H1 (cell line): ENCODE measurements around the gene NUDT9. TPM values are rescaled to one million over a fixed set of nuclear protein-coding genes. Genes with fewer than 3 reads are reported as not detected.

Experiments
- CTCF ChIA-PET: fragments of 300-600 bp; sonication (Branson Sonifier 250); formaldehyde crosslinking; loops from one replicate; lab custom pipeline; 2021; ENCODE audit not compliant: partially characterized antibody; lab: Charles Lee
- POLR2A ChIA-PET: fragments of 300-600 bp; sonication (Branson Sonifier 250); formaldehyde crosslinking; loops from one replicate; lab custom pipeline; 2021; ENCODE audit warnings: inconsistent platforms; ENCODE audit not compliant: partially characterized antibody; lab: Charles Lee
- DNase-seq, 2 experiments: peaks; one replicate each; pipeline versions ENCODE4 v3.0.0 to v3.0.0-alpha.2; 2010 to 2022; ENCODE audit warnings: low spot score in 2 of 2, low read depth in 1 of 2, mixed read lengths in 1 of 2
- FAIRE-seq: peaks from 2 replicates; lab custom pipeline; 2011; peaks lifted over from hg19 to GRCh38; lab: Jason Lieb, UNC
- H2AFZ ChIP-seq: 2 replicates; pipeline ENCODE4 v1.8.1; 2012; ENCODE audit warnings: low read length, inconsistent platforms
- H2AK5ac ChIP-seq: 2 replicates; pipeline ENCODE4 v1.6.1; 2013; ENCODE audit warnings: low read depth, low read length
- H2BK120ac ChIP-seq: replicated peaks from 2 replicates; pipeline ENCODE3; 2013; ENCODE audit warnings: low read depth, low read length, inconsistent platforms
- H2BK12ac ChIP-seq: 2 replicates; pipeline ENCODE4 v1.6.1; 2013; ENCODE audit warnings: low read depth, low read length
- H2BK15ac ChIP-seq: 2 replicates; pipeline ENCODE4 v1.6.1; 2013; ENCODE audit warnings: low read length
- H2BK20ac ChIP-seq: 2 replicates; pipeline ENCODE4 v1.6.1; 2013; ENCODE audit warnings: low read length
- H2BK5ac ChIP-seq: 2 replicates; pipeline ENCODE4 v1.6.1; 2013; ENCODE audit warnings: low read depth, low read length
- H3K14ac ChIP-seq: 2 replicates; pipeline ENCODE4 v1.6.1; 2013; ENCODE audit warnings: inconsistent platforms; ENCODE audit not compliant: insufficient read length
- H3K18ac ChIP-seq: 2 replicates; pipeline ENCODE4 v1.6.1; 2013; ENCODE audit warnings: low read length; ENCODE audit errors: extremely low read depth
- H3K23ac ChIP-seq: 2 replicates; pipeline ENCODE4 v1.6.1; 2013; ENCODE audit warnings: inconsistent platforms; ENCODE audit not compliant: insufficient read length
- H3K23me2 ChIP-seq: 2 replicates; pipeline ENCODE4 v1.6.1; 2013; ENCODE audit warnings: low read depth, low read length
- H3K27ac ChIP-seq: 2 replicates; pipeline ENCODE4 v1.6.1; 2011; ENCODE audit warnings: low read depth, low read length, inconsistent platforms
- H3K27me3 ChIP-seq, 4 experiments: replicated peaks in 1 of 4; 1 replicate in 1 of 4; 2 replicates in 3 of 4; pipeline versions ENCODE4 v1.6.1 to v1.8.1; 2011 to 2013; ENCODE audit warnings: low read length in 3 of 4, mild to moderate bottlenecking in 3 of 4, inconsistent platforms in 2 of 4, mixed read lengths in 2 of 4, moderate library complexity in 1 of 4; ENCODE audit not compliant: control insufficient read depth in 3 of 4, insufficient read depth in 3 of 4; ENCODE audit errors: extremely low read depth in 1 of 4
- H3K36me3 ChIP-seq, 4 experiments: 2 replicates each; pipeline versions ENCODE4 v1.6.1 to v1.8.1; 2011 to 2013; ENCODE audit warnings: mild to moderate bottlenecking in 4 of 4, low read length in 3 of 4, moderate library complexity in 2 of 4, control low read depth in 1 of 4, inconsistent platforms in 1 of 4; ENCODE audit not compliant: insufficient read depth in 4 of 4, control insufficient read depth in 2 of 4
- H3K4ac ChIP-seq: replicated peaks from 2 replicates; pipeline ENCODE3; 2013; ENCODE audit warnings: low read length, low read depth, mixed read lengths, inconsistent platforms; ENCODE audit not compliant: insufficient read length
- H3K4me1 ChIP-seq, 4 experiments: replicated peaks in 1 of 4; 1 replicate in 1 of 4; 2 replicates in 3 of 4; pipeline versions ENCODE4 v1.6.1 to v1.8.1; 2011 to 2013; ENCODE audit warnings: low read length in 3 of 4, inconsistent platforms in 2 of 4, mixed read lengths in 1 of 4; ENCODE audit not compliant: insufficient read depth in 4 of 4, control insufficient read depth in 3 of 4
- H3K4me2 ChIP-seq, 2 experiments: 2 replicates each; pipeline versions ENCODE4 v1.6.1 to v1.8.1; 2011 to 2013; ENCODE audit warnings: low read depth in 2 of 2, low read length in 2 of 2, control low read depth in 1 of 2, inconsistent platforms in 1 of 2, mild to moderate bottlenecking in 1 of 2; ENCODE audit not compliant: insufficient read depth in 1 of 2
- H3K4me3 ChIP-seq, 4 experiments: fragments of 200-600, 300-600 bp in 1 of 4; sonication (generic), shearing (Covaris generic), sonication (Bioruptor Twin) in 1 of 4; 2 replicates each; pipeline versions ENCODE4 v1.5.1 to v1.8.1; 2011 to 2016; ENCODE audit warnings: low read length in 4 of 4, low read depth in 3 of 4, control low read depth in 2 of 4, inconsistent platforms in 2 of 4, mild to moderate bottlenecking in 2 of 4, mixed read lengths in 1 of 4, moderate library complexity in 1 of 4; ENCODE audit not compliant: insufficient read depth in 2 of 4; ENCODE audit errors: extremely low read depth in 1 of 4
- H3K56ac ChIP-seq: replicated peaks from 2 replicates; pipeline ENCODE3; 2013; ENCODE audit warnings: low read depth, mild to moderate bottlenecking, mixed read lengths, low read length, inconsistent platforms; ENCODE audit not compliant: insufficient read length
- H3K79me1 ChIP-seq: 2 replicates; pipeline ENCODE4 v1.6.1; 2013; ENCODE audit warnings: low read depth, low read length, control low read depth
- H3K79me2 ChIP-seq, 2 experiments: 2 replicates each; pipeline versions ENCODE4 v1.6.1 to v1.8.1; 2012 to 2013; ENCODE audit warnings: low read length in 2 of 2, mild to moderate bottlenecking in 2 of 2, inconsistent platforms in 1 of 2; ENCODE audit not compliant: insufficient read depth in 2 of 2, control insufficient read depth in 1 of 2
- H3K9ac ChIP-seq, 4 experiments: replicated peaks in 1 of 4; 1 replicate in 1 of 4; 2 replicates in 3 of 4; pipeline versions ENCODE4 v1.6.1 to v1.8.1; 2011 to 2013; ENCODE audit warnings: low read depth in 3 of 4, low read length in 3 of 4, control low read depth in 2 of 4, mild to moderate bottlenecking in 2 of 4, moderate library complexity in 2 of 4, inconsistent platforms in 1 of 4; ENCODE audit errors: extremely low read depth in 1 of 4
- H3K9me3 ChIP-seq, 2 experiments: 2 replicates each; pipeline versions ENCODE4 v1.6.1 to v1.8.1; 2012 to 2013; ENCODE audit warnings: mild to moderate bottlenecking in 2 of 2, moderate library complexity in 2 of 2, control low read depth in 1 of 2, inconsistent platforms in 1 of 2, low read depth in 1 of 2, low read length in 1 of 2, mixed read lengths in 1 of 2; ENCODE audit not compliant: insufficient read depth in 2 of 2
- H4K20me1 ChIP-seq, 2 experiments: replicated peaks in 1 of 2; 2 replicates each; pipeline versions ENCODE3 to v1.8.1; 2011 to 2013; ENCODE audit warnings: inconsistent platforms in 2 of 2, low read length in 2 of 2, mild to moderate bottlenecking in 1 of 2; ENCODE audit not compliant: insufficient read depth in 2 of 2, control insufficient read depth in 1 of 2
- H4K5ac ChIP-seq: 2 replicates; pipeline ENCODE4 v1.6.1; 2013; ENCODE audit warnings: low read length, low read depth, mixed read lengths, inconsistent platforms; ENCODE audit not compliant: insufficient read length
- H4K8ac ChIP-seq: 2 replicates; pipeline ENCODE4 v1.8.0; 2013; ENCODE audit warnings: mild to moderate bottlenecking, moderate library complexity, low read length, inconsistent platforms; ENCODE audit not compliant: insufficient read depth; ENCODE audit errors: extremely low read depth
- H4K91ac ChIP-seq: replicated peaks from 2 replicates; pipeline ENCODE3; 2013; ENCODE audit warnings: low read length, mixed read lengths, inconsistent platforms; ENCODE audit not compliant: insufficient read length
- CREB1 ChIP-seq: IDR thresholded peaks from 2 replicates; pipeline ENCODE4 v1.6.1; 2012; ENCODE audit warnings: inconsistent platforms
- RAD21 ChIP-seq, 2 experiments: IDR thresholded peaks in 1 of 2; conservative IDR thresholded peaks in 1 of 2; 2 replicates each; pipeline ENCODE4 v1.6.1; 2011; ENCODE audit warnings: low read depth in 2 of 2, low read length in 2 of 2, improper control_type of control experiment in 1 of 2, inconsistent platforms in 1 of 2, mild to moderate bottlenecking in 1 of 2, moderate library complexity in 1 of 2
- WGBS, 2 experiments: shearing (Covaris generic) in 1 of 2; methylation state at CpG; one replicate each; pipeline versions ENCODE4 v1.1.6 to v1.1.7; 2013 to 2015; ENCODE audit warnings: low lambda C conversion rate in 2 of 2, mixed read lengths in 2 of 2, inconsistent platforms in 1 of 2, low coverage in 1 of 2, missing lambda C conversion rate in 1 of 2; ENCODE audit not compliant: insufficient replicate concordance in 2 of 2, insufficient coverage in 1 of 2, insufficient read length in 1 of 2; ENCODE audit errors: extremely low coverage in 1 of 2, missing lambda C conversion rate in 1 of 2; 5-methylcytosine and 5-hydroxymethylcytosine counted together
- polyA plus RNA-seq, 7 experiments: library from polyadenylated mRNA; depleted of rRNA in 3 of 7; stranded (reverse) in 5 of 7; unstranded in 2 of 7; fragments of >200 nt in 5 of 7; fragments of 200-250 nt in 2 of 7; gene quantifications; 1 replicate in 5 of 7; 2 replicates in 1 of 7; 4 replicates in 1 of 7; pipeline versions ENCODE4 v1.2.1 to v1.2.3, GENCODE V29; 2011 to 2013; ENCODE audit warnings: missing spikeins in 2 of 7, mixed read lengths in 2 of 7
- total RNA-seq: library from RNA; stranded (reverse); fragmentation: NEBNext Ultra II Directional; extraction: Animal tissue kit (Norgen Biotek cat#: 25700); gene quantifications from 2 replicates; pipeline ENCODE4 v1.2.1, GENCODE V29; 2021
- TF ChIP-seq, protein P1 (sequence below), 3 experiments: IDR thresholded peaks; 1 replicate in 2 of 3; 2 replicates in 1 of 3; pipeline versions ENCODE4 v1.5.1 to v1.6.1; 2011; ENCODE audit warnings: low read length in 3 of 3, mild to moderate bottlenecking in 3 of 3, inconsistent platforms in 2 of 3, low read depth in 1 of 3, moderate library complexity in 1 of 3; ENCODE audit not compliant: insufficient read depth in 1 of 3; ENCODE audit errors: control extremely low read depth in 1 of 3

NUDT9 gene
- total and polyA plus RNA-seq, 2 of the 8 experiments (the other 6 are each of a cell fraction or from before 2014, with no cell fraction given), result 13.2 to 27.6 TPM

DNA sequence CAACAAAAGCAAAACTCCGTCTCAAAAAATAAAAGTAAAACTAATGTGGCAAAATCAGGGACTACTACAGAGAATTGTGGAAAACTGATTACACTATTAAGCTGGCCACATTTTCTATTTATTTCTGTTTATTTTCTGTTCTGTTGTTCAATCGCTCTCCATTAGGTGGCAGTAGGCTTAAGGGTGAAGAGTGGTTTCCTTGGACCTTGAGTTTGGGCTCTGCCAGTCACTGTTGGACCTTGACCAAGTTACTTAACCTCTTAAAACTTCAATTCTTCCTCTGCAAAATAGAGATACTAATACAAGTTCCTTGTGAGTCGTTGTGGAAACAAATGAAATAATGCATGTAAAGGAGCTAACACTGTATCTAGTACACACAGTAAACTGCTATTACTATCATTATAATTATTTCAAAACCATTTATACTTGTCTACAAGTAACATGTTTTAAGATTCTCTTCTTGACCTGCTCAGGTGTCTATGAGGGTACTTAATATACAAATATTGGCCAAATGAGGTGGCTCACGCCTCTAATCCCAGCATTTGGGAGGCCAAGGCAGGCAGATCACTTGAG lies 46.6 kb upstream of the NUDT9 start:
- Histone ChIP-seq H3K36me3 (peaks cover 0 to 6% (median 1%) of the 10 kb centered on the region in 4 experiments; a peak in 4 of 8 replicates), H3K27ac (no peak overlapping the region), H4K5ac (no peak overlapping the region), H3K18ac (no peak overlapping the region), H3K4me3 (no peak overlapping the region), H3K27me3 (no peaks in the 10 kb centered on the region), H3K23ac (no peak overlapping the region), H2BK12ac (no peak overlapping the region), H3K23me2 (no peaks in the 10 kb centered on the region), H4K91ac (no peak overlapping the region), H3K9me3 (no peaks in the 10 kb centered on the region), H3K79me2 (no peaks in the 10 kb centered on the region), H3K4ac (no peak overlapping the region), H4K8ac (no peak overlapping the region), H2BK5ac (no peak overlapping the region), H2BK15ac (no peak overlapping the region), H2AFZ (no peak overlapping the region), H3K14ac (no peak overlapping the region), H3K4me1 (no peaks in the 10 kb centered on the region), H3K4me2 (no peak overlapping the region), H4K20me1 (no peaks in the 10 kb centered on the region), H3K9ac (no peak overlapping the region), H2BK120ac (no peak overlapping the region), H2AK5ac (no peak overlapping the region), H2BK20ac (no peak overlapping the region), H3K56ac (no peak overlapping the region), H3K79me1 (no peaks in the 10 kb centered on the region; the same call in 1 of the 2 replicates)
- POLR2A ChIA-PET, result interaction anchor here (1.0 kb wide), 1 partner anchor 89 kb away, joined by 3 read pairs; no protein-coding TSS in a partner anchor
- CTCF ChIA-PET, result interaction anchor here (0.5 to 3.0 kb wide), 36 partner anchors 8 to 657 kb away, joined by 3 to 34 read pairs (median 4); partner anchors contain the start of genes HSD17B11, NUDT9 and SPARCL1
- FAIRE-seq (peak; percentile 80), DNase-seq (no peak)
- 40% methylated on average over 4 of the region's 4 CpGs; no CpG with 5 or more reads in 1 of the 2 experiments for WGBS, 2 experiments
- TF ChIP-seq, protein P1, sequence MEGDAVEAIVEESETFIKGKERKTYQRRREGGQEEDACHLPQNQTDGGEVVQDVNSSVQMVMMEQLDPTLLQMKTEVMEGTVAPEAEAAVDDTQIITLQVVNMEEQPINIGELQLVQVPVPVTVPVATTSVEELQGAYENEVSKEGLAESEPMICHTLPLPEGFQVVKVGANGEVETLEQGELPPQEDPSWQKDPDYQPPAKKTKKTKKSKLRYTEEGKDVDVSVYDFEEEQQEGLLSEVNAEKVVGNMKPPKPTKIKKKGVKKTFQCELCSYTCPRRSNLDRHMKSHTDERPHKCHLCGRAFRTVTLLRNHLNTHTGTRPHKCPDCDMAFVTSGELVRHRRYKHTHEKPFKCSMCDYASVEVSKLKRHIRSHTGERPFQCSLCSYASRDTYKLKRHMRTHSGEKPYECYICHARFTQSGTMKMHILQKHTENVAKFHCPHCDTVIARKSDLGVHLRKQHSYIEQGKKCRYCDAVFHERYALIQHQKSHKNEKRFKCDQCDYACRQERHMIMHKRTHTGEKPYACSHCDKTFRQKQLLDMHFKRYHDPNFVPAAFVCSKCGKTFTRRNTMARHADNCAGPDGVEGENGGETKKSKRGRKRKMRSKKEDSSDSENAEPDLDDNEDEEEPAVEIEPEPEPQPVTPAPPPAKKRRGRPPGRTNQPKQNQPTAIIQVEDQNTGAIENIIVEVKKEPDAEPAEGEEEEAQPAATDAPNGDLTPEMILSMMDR (IDR thresholded peaks at IDR 0.05; ENCODE audit: control extremely low read depth in 1 of 3, insufficient read depth in 1 of 3, low read depth in 1 of 3, low read length in 3 of 3), result peak in 2 of 3 experiments; percentile 64 to 71; a peak in 3 of 4 replicates
- peak; percentile 75 to 84 for TF ChIP-seq RAD21 (IDR thresholded peaks at IDR 0.05 in 1 of 2, conservative IDR thresholded peaks at IDR 0.05 in 1 of 2; ENCODE audit: low read depth in 2 of 2, low read length in 2 of 2)
- no peak for TF ChIP-seq CREB1
